IMR-90 (cell line): ENCODE data around the gene PHF20. TPM values are rescaled to one million over a fixed set of nuclear protein-coding genes. Genes with fewer than 3 reads are reported as not detected.

ENCODE experiments used
- ATAC-seq: fragments of 200-7000 bp; cut with Tn5 transposase; 2 replicates; pipeline ENCODE4 v1.9.1; 2020; ENCODE audit warnings: low read depth, mild to moderate bottlenecking, moderate library complexity
- BruUV-seq: library from RNA; stranded (reverse); fragments of 400-500 nt; replicated peaks from 2 replicates; lab custom pipeline; 2021; lab: Mats Ljungman, UMichigan
- CTCF ChIA-PET: fragments of 300-600 bp; formaldehyde crosslinking; extraction: SDS; loops from one replicate; lab custom pipeline; 2021; ENCODE audit warnings: antibody characterized with exemption; lab: Yijun Ruan, JAX
- POLR2A ChIA-PET: fragments of 300-600 bp; sonication (Branson Sonifier 250); formaldehyde crosslinking; loops from one replicate; lab custom pipeline; 2022; ENCODE audit warnings: antibody characterized with exemption; ENCODE audit not compliant: unreplicated experiment; lab: Charles Lee
- DNase-seq: peaks from one replicate; pipeline ENCODE4 v3.0.0; 2013
- H2AFZ ChIP-seq: replicated peaks from 2 replicates; pipeline ENCODE3; 2013; ENCODE audit warnings: low read length, mild to moderate bottlenecking; ENCODE audit not compliant: poor library complexity
- H2AK5ac ChIP-seq: 2 replicates; pipeline ENCODE4 v1.6.1; 2013; ENCODE audit warnings: low read depth, low read length, inconsistent platforms
- H2AK9ac ChIP-seq: replicated peaks from 2 replicates; pipeline ENCODE3; 2013; ENCODE audit warnings: mild to moderate bottlenecking, low read depth, low read length, moderate library complexity; ENCODE audit not compliant: poor library complexity
- H2BK120ac ChIP-seq: 2 replicates; pipeline ENCODE4 v1.6.1; 2013; ENCODE audit warnings: low read depth, low read length, inconsistent platforms
- H2BK15ac ChIP-seq: 3 replicates; pipeline ENCODE4 v1.6.1; 2013; ENCODE audit warnings: low read depth, low read length, inconsistent platforms
- H2BK20ac ChIP-seq: 2 replicates; pipeline ENCODE4 v1.6.1; 2013; ENCODE audit warnings: low read depth, mild to moderate bottlenecking, inconsistent platforms, low read length, moderate library complexity
- H2BK5ac ChIP-seq: 2 replicates; pipeline ENCODE4 v1.6.1; 2013; ENCODE audit warnings: mild to moderate bottlenecking, low read depth, low read length, inconsistent platforms; ENCODE audit not compliant: poor library complexity, severe bottlenecking
- H3K14ac ChIP-seq: replicated peaks from 2 replicates; pipeline ENCODE4 v1.6.1; 2013; ENCODE audit warnings: low read depth, low read length, inconsistent platforms
- H3K18ac ChIP-seq: 2 replicates; pipeline ENCODE4 v1.6.1; 2013; ENCODE audit warnings: low read depth, low read length, control low read depth
- H3K23ac ChIP-seq: 2 replicates; pipeline ENCODE4 v1.6.1; 2013; ENCODE audit warnings: low read depth, low read length, inconsistent platforms
- H3K27ac ChIP-seq: 2 replicates; pipeline ENCODE4 v1.5.1; 2013; ENCODE audit warnings: mild to moderate bottlenecking, control low read depth, low read length; ENCODE audit not compliant: insufficient read depth
- H3K27me3 ChIP-seq: 2 replicates; pipeline ENCODE4 v1.6.1; 2013; ENCODE audit warnings: low read length; ENCODE audit not compliant: control insufficient read depth, insufficient read depth
- H3K36me3 ChIP-seq: 2 replicates; pipeline ENCODE4 v1.6.1; 2013; ENCODE audit warnings: low read length, mixed read lengths; ENCODE audit not compliant: control insufficient read depth, insufficient read depth
- H3K4ac ChIP-seq: 2 replicates; pipeline ENCODE4 v1.6.1; 2013; ENCODE audit warnings: low read depth, low read length, inconsistent platforms
- H3K4me1 ChIP-seq: 2 replicates; pipeline ENCODE4 v1.6.1; 2013; ENCODE audit warnings: low read length, mixed read lengths; ENCODE audit not compliant: control insufficient read depth, insufficient read depth
- H3K4me2 ChIP-seq: 2 replicates; pipeline ENCODE4 v1.6.1; 2013; ENCODE audit warnings: low read depth, mild to moderate bottlenecking, control low read depth, low read length, moderate library complexity
- H3K4me3 ChIP-seq: 2 replicates; pipeline ENCODE4 v1.5.1; 2013; ENCODE audit warnings: low read depth, mild to moderate bottlenecking, control low read depth, low read length, moderate library complexity; ENCODE audit not compliant: insufficient read depth
- H3K56ac ChIP-seq: 2 replicates; pipeline ENCODE4 v1.6.1; 2013; ENCODE audit warnings: low read length, inconsistent platforms; ENCODE audit not compliant: insufficient read depth; ENCODE audit errors: extremely low read depth
- H3K79me1 ChIP-seq, 2 experiments: 2 replicates each; pipeline ENCODE4 v1.6.1; 2013; ENCODE audit warnings: low read length in 2 of 2, inconsistent platforms in 1 of 2, low read depth in 1 of 2
- H3K9ac ChIP-seq: 2 replicates; pipeline ENCODE4 v1.6.1; 2013; ENCODE audit warnings: low read depth, low read length, control low read depth
- H3K9me1 ChIP-seq: 2 replicates; pipeline ENCODE4 v1.6.1; 2013; ENCODE audit warnings: low read length, inconsistent platforms; ENCODE audit not compliant: insufficient read depth
- H3K9me3 ChIP-seq: 2 replicates; pipeline ENCODE4 v1.6.1; 2013; ENCODE audit warnings: low read length; ENCODE audit not compliant: control insufficient read depth, insufficient read depth
- H4K20me1 ChIP-seq: 2 replicates; pipeline ENCODE4 v1.6.1; 2013; ENCODE audit warnings: low read length, inconsistent platforms; ENCODE audit not compliant: insufficient read depth
- H4K5ac ChIP-seq: 2 replicates; pipeline ENCODE4 v1.6.1; 2013; ENCODE audit warnings: mild to moderate bottlenecking, low read depth, low read length, control low read depth
- H4K8ac ChIP-seq, 2 experiments: 2 replicates each; pipeline ENCODE4 v1.6.1; 2013; ENCODE audit warnings: low read depth in 2 of 2, low read length in 2 of 2, control low read depth in 1 of 2, inconsistent platforms in 1 of 2
- H4K91ac ChIP-seq: 2 replicates; pipeline ENCODE4 v1.6.1; 2013; ENCODE audit warnings: low read depth, low read length, inconsistent platforms; ENCODE audit not compliant: insufficient read depth
- CHD1 ChIP-seq: IDR thresholded peaks from 2 replicates; pipeline ENCODE4 v1.6.1; 2012; ENCODE audit warnings: low read depth, low read length, improper control_type of control experiment
- CTCF ChIP-seq: conservative IDR thresholded peaks from 2 replicates; pipeline ENCODE4 v1.5.1; 2012; ENCODE audit warnings: mild to moderate bottlenecking, low read depth, low read length, improper control_type of control experiment
- ELK1 ChIP-seq: fragments of 150-350 bp; IDR thresholded peaks from 2 replicates; pipeline ENCODE4 v1.6.1; 2016; ENCODE audit warnings: low read depth, mild to moderate bottlenecking, low read length, moderate library complexity, borderline replicate concordance
- FOS ChIP-seq: fragments of 150-350 bp; IDR thresholded peaks from 2 replicates; pipeline ENCODE4 v1.6.1; 2016; ENCODE audit warnings: low read depth, low read length
- MAFK ChIP-seq: IDR thresholded peaks from 2 replicates; pipeline ENCODE4 v1.6.1; 2012; ENCODE audit warnings: low read depth, low read length, improper control_type of control experiment
- MXI1 ChIP-seq: IDR thresholded peaks from 2 replicates; pipeline ENCODE4 v1.6.1; 2012; ENCODE audit warnings: low read depth, mild to moderate bottlenecking, low read length, moderate library complexity, borderline replicate concordance
- RAD21 ChIP-seq: IDR thresholded peaks from 2 replicates; pipeline ENCODE4 v1.6.1; 2012; ENCODE audit warnings: low read length, improper control_type of control experiment
- RCOR1 ChIP-seq: IDR thresholded peaks from 2 replicates; pipeline ENCODE4 v1.6.1; 2012; ENCODE audit warnings: mild to moderate bottlenecking, low read length, improper control_type of control experiment; ENCODE audit not compliant: insufficient replicate concordance
- USF2 ChIP-seq: fragments of 150-350 bp; IDR thresholded peaks from 2 replicates; pipeline ENCODE4 v1.6.1; 2017; ENCODE audit warnings: mild to moderate bottlenecking, antibody characterized with exemption, low read length, low read depth
- WGBS, 2 experiments: methylation state at CpG; one replicate each; pipeline versions ENCODE4 v1.1.5 to v1.1.7; 2013; ENCODE audit warnings: missing lambda C conversion rate in 2 of 2; ENCODE audit not compliant: insufficient read length in 1 of 2; ENCODE audit errors: extremely low coverage in 2 of 2; 5-methylcytosine and 5-hydroxymethylcytosine counted together
- dilution Hi-C: fragments of 300-500 bp; cut with HindIII; formaldehyde crosslinking; loops from one replicate; pipeline ENCODE4 v1.14.3; 2018; ENCODE audit warnings: low sequenced_read_pairs; ENCODE audit not compliant: unreplicated experiment
- in situ Hi-C: fragments of 300-500 bp; cut with MboI; formaldehyde crosslinking; loops from 3 replicates; pipeline ENCODE4 v1.14.3; 2019; ENCODE audit warnings: low sequenced_read_pairs, inconsistent platforms, mixed read lengths
- intact Hi-C: fragments of 100-400 bp; cut with micrococcal nuclease; formaldehyde crosslinking; loops from 2 replicates; pipeline ENCODE4 v1.10.0; 2022
- polyA plus RNA-seq, 3 experiments: library from polyadenylated mRNA; depleted of rRNA; stranded (reverse); fragments of >200 nt; gene quantifications; 2 replicates each; pipeline ENCODE4 v1.2.3, GENCODE V29; 2012; ENCODE audit warnings: low replicate concordance in 1 of 3
- total RNA-seq: library from RNA; depleted of rRNA; stranded (reverse); fragments of >200 nt; gene quantifications from 2 replicates; pipeline ENCODE4 v1.2.3, GENCODE V29; 2012

The PHF20 gene
- total and polyA plus RNA-seq, 2 of the 4 experiments (the other 2 are of a cell fraction): 22.0 to 22.5 TPM

GRCh38 chr20:35881676-35882075, 109.9 kb downstream of the PHF20 start:
- no peak overlapping the region for H3K9ac ChIP-seq
- in situ Hi-C loops (loop anchor here (10.0 kb wide), 1 partner anchor 137 kb away; the partner anchor contains the start of gene RBM39), dilution Hi-C loops (no loop called here), intact Hi-C loops (loop anchor here (10.0 kb wide), 1 partner anchor 177 kb away; no protein-coding TSS in a partner anchor)
- no peak overlapping the region for H2AK9ac ChIP-seq
- no peak overlapping the region for H4K5ac ChIP-seq
- peaks cover 14% of the 10 kb centered on the region for H3K4me1 ChIP-seq
- H3K4ac ChIP-seq: peak overlapping the region; percentile 42
- H3K27me3 ChIP-seq: no peaks in the 10 kb centered on the region
- H3K9me3 ChIP-seq: no peaks in the 10 kb centered on the region
- H2BK120ac ChIP-seq: peak overlapping the region; percentile 36; the same call in 1 of the 2 replicates
- BruUV-seq: no TSS peak
- H4K91ac ChIP-seq: no peak overlapping the region
- H2AFZ ChIP-seq: no peak overlapping the region
- ChIA-PET CTCF (no interaction called here), POLR2A (no interaction called here)
- no peak overlapping the region for H3K56ac ChIP-seq
- no CpG with 5 or more reads among the region's 1 CpG for WGBS, 2 experiments
- H4K20me1 ChIP-seq: no peaks in the 10 kb centered on the region
- H2BK5ac ChIP-seq: peak overlapping the region; percentile 83
- peaks cover 13 to 48% of the 10 kb centered on the region in 2 experiments for H3K79me1 ChIP-seq
- H3K9me1 ChIP-seq: peaks cover 15% of the 10 kb centered on the region
- H3K14ac ChIP-seq: 0 out of 2 replicates have a peak overlapping the region, but pooled peaks have one; percentile 12
- H3K4me2 ChIP-seq: no peak overlapping the region
- ATAC-seq (no peak), DNase-seq (no peak)
- no peak overlapping the region; the same call in 2 of the 3 replicates for H2BK15ac ChIP-seq
- no peak overlapping the region for H3K18ac ChIP-seq
- H4K8ac ChIP-seq: no peak overlapping the region
- H3K27ac ChIP-seq: no peak overlapping the region
- peak overlapping the region; percentile 6; the same call in 1 of the 2 replicates for H2AK5ac ChIP-seq
- no peak overlapping the region for H3K23ac ChIP-seq
- no peak overlapping the region for H3K4me3 ChIP-seq
- no peak overlapping the region; the same call in 1 of the 2 replicates for H2BK20ac ChIP-seq
- no peak for TF ChIP-seq FOS
- TF ChIP-seq RCOR1: no peak
- TF ChIP-seq ELK1: no peak
- TF ChIP-seq CTCF: no peak
- TF ChIP-seq RAD21: no peak
- no peak for TF ChIP-seq MXI1
- TF ChIP-seq MAFK: no peak
- no peak for TF ChIP-seq USF2
- no peak for TF ChIP-seq CHD1
- H3K36me3 ChIP-seq: peaks cover 3% of the 10 kb centered on the region; the same call in 1 of the 2 replicates
